Muscle layer of duodenum (tissue), 2 donors: ENCODE measurements around the gene TRABD2B.

Source experiments
- H3K27ac ChIP-seq: one replicate; pipeline ENCODE4 v1.7.0; 2013; ENCODE audit warnings: mild to moderate bottlenecking, low read length
- H3K27me3 ChIP-seq: one replicate; pipeline ENCODE4 v1.7.0; 2013; ENCODE audit warnings: low read depth, mild to moderate bottlenecking, control low read depth, low read length
- H3K36me3 ChIP-seq, 2 donors: one replicate each; pipeline ENCODE4 v1.7.0; 2013; ENCODE audit warnings: low read length in 2 of 2, control low read depth in 1 of 2, mild to moderate bottlenecking in 1 of 2; ENCODE audit not compliant: insufficient read depth in 2 of 2, control insufficient read depth in 1 of 2
- H3K4me1 ChIP-seq, 2 donors: one replicate each; pipeline ENCODE4 v1.7.0; 2013; ENCODE audit warnings: low read length in 2 of 2, mild to moderate bottlenecking in 2 of 2, control low read depth in 1 of 2, moderate library complexity in 1 of 2; ENCODE audit not compliant: insufficient read depth in 2 of 2, control insufficient read depth in 1 of 2
- H3K4me3 ChIP-seq, 2 donors: one replicate each; pipeline ENCODE4 v1.7.0; 2013; ENCODE audit warnings: low read length in 2 of 2, low read depth in 1 of 2, mild to moderate bottlenecking in 1 of 2
- H3K9me3 ChIP-seq, 2 donors: one replicate each; pipeline ENCODE4 v1.7.0; 2013; ENCODE audit warnings: low read length in 2 of 2, control low read depth in 1 of 2, mild to moderate bottlenecking in 1 of 2; ENCODE audit not compliant: control insufficient read depth in 1 of 2
- donor health status: healthy.

Gene TRABD2B

GRCh38 chr1:47838562-47839432 is 158.4 kb downstream of the TRABD2B start:
- H3K27me3 ChIP-seq = no peaks in the 10 kb centered on the region
- H3K27ac ChIP-seq = no peak overlapping the region
- peaks cover 0 to 12% of the 10 kb centered on the region in 2 donors for H3K4me1 ChIP-seq
- H3K36me3 ChIP-seq = no peaks in the 10 kb centered on the region
- peaks cover 3 to 5% of the 10 kb centered on the region in 2 donors for H3K9me3 ChIP-seq
- H3K4me3 ChIP-seq = no peak overlapping the region

DNA sequence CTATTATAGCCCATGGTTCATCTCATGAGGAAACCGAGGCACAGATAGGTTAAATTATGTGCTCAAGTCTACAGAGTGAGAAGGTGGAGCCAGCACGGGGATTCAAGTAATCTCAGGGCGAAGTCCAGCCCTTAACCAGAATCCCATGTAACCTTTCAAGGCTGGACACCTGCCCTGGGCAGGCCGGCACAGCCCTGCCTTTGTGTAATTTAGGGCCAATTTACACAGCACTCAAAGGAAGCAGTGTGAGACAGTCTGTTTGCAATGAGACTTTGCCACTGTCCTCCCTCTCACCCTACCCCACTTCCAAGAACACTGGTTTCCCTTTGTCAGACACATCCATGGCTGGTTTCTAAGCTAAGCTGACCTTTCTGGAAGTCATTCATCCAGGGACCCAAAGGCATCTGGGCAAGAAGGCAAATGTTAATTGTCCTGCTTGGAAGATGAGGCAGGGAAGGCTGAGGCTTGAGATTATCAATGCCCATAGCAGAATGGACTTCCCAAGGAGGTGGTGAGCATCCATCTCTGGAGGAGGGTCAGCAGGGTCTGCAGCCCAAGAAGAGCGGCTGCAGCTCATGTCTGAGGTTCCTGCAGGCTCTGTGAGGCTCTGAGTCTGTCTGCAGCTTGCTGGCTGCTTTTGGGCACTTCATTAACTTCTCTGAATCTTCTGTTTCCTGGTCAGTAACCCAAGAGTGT is 159.2 kb downstream of the TRABD2B start:
- H3K27me3 ChIP-seq = no peaks in the 10 kb centered on the region
- H3K4me1 ChIP-seq = peaks cover 0 to 12% of the 10 kb centered on the region in 2 donors
- peaks cover 3 to 5% of the 10 kb centered on the region in 2 donors for H3K9me3 ChIP-seq
- no peak overlapping the region for H3K4me3 ChIP-seq
- H3K36me3 ChIP-seq = no peaks in the 10 kb centered on the region
- H3K27ac ChIP-seq = peak overlapping the region; percentile 35

GRCh38 chr1:47837056-47837830 is 159.9 kb downstream of the TRABD2B start:
- H3K4me1 ChIP-seq = peaks cover 0 to 12% of the 10 kb centered on the region in 2 donors
- H3K27me3 ChIP-seq = no peaks in the 10 kb centered on the region
- H3K36me3 ChIP-seq = no peaks in the 10 kb centered on the region
- H3K4me3 ChIP-seq = no peak overlapping the region
- H3K9me3 ChIP-seq = peaks cover 3 to 5% of the 10 kb centered on the region in 2 donors
- H3K27ac ChIP-seq = peak overlapping the region; percentile 35

- Histone ChIP-seq H3K27me3 (no peaks in the 10 kb centered on the region), H3K36me3 (no peaks in the 10 kb centered on the region), H3K27ac (no peak overlapping the region), H3K4me1 (peaks cover 4 to 6% of the 10 kb centered on the region in 2 donors), H3K4me3 (no peak overlapping the region), H3K9me3 (peaks cover 3 to 5% of the 10 kb centered on the region in 2 donors)
Measured at GRCh38 chr1:47835409-47835808, 161.8 kb downstream of the TRABD2B start.

DNA sequence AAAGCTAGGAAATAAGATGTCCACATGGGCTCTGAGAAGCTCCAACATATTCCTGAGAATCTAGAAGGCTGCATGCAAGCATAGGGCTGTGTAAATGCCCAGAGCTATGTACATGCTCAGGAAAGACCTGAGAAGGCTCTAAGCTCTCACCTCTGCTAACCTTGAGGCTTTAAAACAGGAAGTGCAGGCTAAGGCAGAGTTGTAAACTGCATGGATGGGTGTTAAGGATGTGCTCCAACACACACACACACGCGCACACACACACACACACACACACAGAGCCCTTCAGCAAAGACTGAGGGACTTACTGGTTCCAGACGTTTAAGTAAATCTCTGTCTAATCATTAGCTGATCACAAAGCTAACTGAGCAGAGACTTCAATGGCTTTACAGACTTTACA is 162.9 kb downstream of the TRABD2B start:
- H3K4me3 ChIP-seq = no peak overlapping the region
- H3K9me3 ChIP-seq = peaks cover 3 to 5% of the 10 kb centered on the region in 2 donors
- no peaks in the 10 kb centered on the region for H3K27me3 ChIP-seq
- H3K27ac ChIP-seq = no peak overlapping the region
- H3K36me3 ChIP-seq = no peaks in the 10 kb centered on the region
- H3K4me1 ChIP-seq = peaks cover 4 to 6% of the 10 kb centered on the region in 2 donors

GRCh38 chr1:47830641-47831333 is 166.4 kb downstream of the TRABD2B start:
- Histone ChIP-seq H3K4me1 (peaks cover 0 to 4% of the 10 kb centered on the region in 2 donors), H3K27me3 (no peaks in the 10 kb centered on the region), H3K4me3 (no peak overlapping the region), H3K9me3 (peaks cover 3 to 5% of the 10 kb centered on the region in 2 donors), H3K27ac (peak overlapping the region; percentile 19), H3K36me3 (no peaks in the 10 kb centered on the region)

GRCh38 chr1:47830021-47830420 is 167.2 kb downstream of the TRABD2B start:
- H3K4me3 ChIP-seq = no peak overlapping the region
- H3K36me3 ChIP-seq = no peaks in the 10 kb centered on the region
- no peaks in the 10 kb centered on the region for H3K27me3 ChIP-seq
- H3K9me3 ChIP-seq = peaks cover 0 to 3% of the 10 kb centered on the region in 2 donors
- no peak overlapping the region for H3K27ac ChIP-seq
- peaks cover 0 to 4% of the 10 kb centered on the region in 2 donors for H3K4me1 ChIP-seq

GRCh38 chr1:47828978-47829377 is 168.2 kb downstream of the TRABD2B start:
- H3K27me3 ChIP-seq = no peaks in the 10 kb centered on the region
- no peak overlapping the region for H3K27ac ChIP-seq
- H3K36me3 ChIP-seq = no peaks in the 10 kb centered on the region
- H3K9me3 ChIP-seq = no peaks in the 10 kb centered on the region
- H3K4me3 ChIP-seq = no peak overlapping the region
- H3K4me1 ChIP-seq = peaks cover 0 to 4% of the 10 kb centered on the region in 2 donors

DNA sequence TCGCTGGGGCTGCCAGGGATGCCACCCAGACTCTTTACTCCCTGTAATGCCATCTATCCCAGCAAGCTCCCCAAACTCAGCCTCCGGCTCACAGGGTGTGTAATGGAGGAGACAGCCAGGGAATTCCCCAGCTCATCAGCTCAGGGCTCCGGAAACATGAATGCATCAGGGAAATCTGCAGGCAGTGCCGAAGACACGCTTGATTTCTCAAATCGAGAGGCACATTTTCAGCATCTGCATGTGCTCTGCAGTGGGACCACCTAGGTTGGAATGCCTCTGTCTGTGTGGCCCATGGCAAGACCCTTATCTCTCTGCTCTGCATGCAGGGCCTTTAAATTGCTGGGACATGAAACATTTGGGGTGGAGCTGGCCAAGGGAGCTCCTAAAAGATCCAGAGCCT is 170.1 kb downstream of the TRABD2B start:
- H3K4me3 ChIP-seq = no peak overlapping the region
- H3K4me1 ChIP-seq = peaks cover 0 to 4% of the 10 kb centered on the region in 2 donors
- no peaks in the 10 kb centered on the region for H3K27me3 ChIP-seq
- no peaks in the 10 kb centered on the region for H3K36me3 ChIP-seq
- no peak overlapping the region for H3K27ac ChIP-seq
- H3K9me3 ChIP-seq = no peaks in the 10 kb centered on the region

DNA sequence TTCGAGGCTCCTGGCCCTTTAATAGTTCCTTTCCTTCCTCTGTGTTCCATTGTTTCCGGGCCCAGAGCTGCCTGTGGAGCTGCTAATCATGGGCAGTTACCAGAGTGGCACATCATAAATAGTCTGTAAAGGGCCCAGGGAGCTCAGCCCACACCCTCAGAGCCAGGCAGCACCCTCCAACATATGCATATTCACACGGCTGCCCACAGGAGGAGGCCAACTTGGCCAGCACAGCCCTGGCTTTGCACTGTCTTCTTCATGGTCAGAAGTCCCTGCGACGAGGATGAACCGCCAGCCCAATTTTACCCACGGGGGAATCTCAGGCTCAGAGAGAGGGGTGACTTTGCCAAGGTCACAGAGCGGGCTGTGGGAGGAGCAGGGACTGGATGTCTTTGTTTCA is 172.5 kb downstream of the TRABD2B start:
- H3K27ac ChIP-seq = no peak overlapping the region
- H3K4me1 ChIP-seq = no peaks in the 10 kb centered on the region
- no peaks in the 10 kb centered on the region for H3K36me3 ChIP-seq
- no peaks in the 10 kb centered on the region for H3K9me3 ChIP-seq
- no peak overlapping the region for H3K4me3 ChIP-seq
- H3K27me3 ChIP-seq = no peaks in the 10 kb centered on the region
